Measurements from ENCODE around the gene PAFAH1B1. TPM values are rescaled to one million over a fixed set of nuclear protein-coding genes. Genes with fewer than 3 reads are reported as not detected.

Gene PAFAH1B1
- total and polyA plus RNA-seq, 10 of the 15 experiments (the other 5 are each of a cell fraction or from before 2014, with no cell fraction given) = 28.9 to 107 (median 49.1) TPM

DNA sequence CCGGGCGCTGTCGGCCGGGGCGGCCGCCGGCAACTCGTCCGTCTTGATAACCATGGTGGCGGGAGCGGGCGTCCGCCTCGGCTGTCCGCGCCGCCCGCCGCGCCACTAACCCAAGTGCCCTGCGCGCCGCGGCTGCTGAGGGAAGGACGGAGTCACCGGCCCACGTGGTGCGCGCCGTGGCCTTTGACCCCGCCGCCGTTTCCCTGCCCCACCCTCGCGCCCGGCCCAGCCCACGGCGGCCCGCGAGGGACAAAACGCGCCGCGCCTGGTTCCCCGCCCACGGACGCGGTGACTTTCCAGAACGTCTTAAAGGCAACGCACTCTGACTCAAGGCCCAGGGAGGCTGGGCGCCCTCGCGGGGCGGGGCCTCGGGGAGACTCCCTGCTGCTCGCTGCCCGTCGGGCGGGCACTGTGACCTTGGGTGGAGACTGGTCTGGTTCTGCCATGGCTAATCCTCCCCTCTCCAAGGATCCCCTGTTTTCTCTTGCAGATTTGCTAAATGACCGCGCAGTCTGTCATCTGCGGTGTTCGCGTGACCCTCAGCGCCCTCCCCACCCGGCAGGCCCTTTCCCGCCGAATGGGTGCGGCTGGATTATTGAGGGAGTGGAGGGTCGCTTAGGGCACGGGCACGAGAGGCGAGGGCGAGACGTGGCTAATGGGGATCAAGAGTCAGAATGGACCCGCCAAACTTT, 118.3 kb downstream of the PAFAH1B1 start, which contains the start of gene CLUH:
TSS of gene CLUH (minus strand) at position 157 of the 692 bp plus-strand sequence. CDS start at position 54, 103 bp downstream.
- Histone ChIP-seq H2AFZ (ENCODE audit: control insufficient read depth, low read depth, low read length) (peak within 1 kb of the TSS; percentile 85), H3K9ac (ENCODE audit: control insufficient read depth, insufficient read depth, low read length) (peak within 1 kb of the TSS; percentile 85), H3K27me3 (replicated peaks in 1 of 2; ENCODE audit: control insufficient read depth in 2 of 2, insufficient read depth in 2 of 2, low read length in 1 of 2) (no peaks in the 10 kb centered on the region), H3K27ac (ENCODE audit: control insufficient read depth, insufficient read depth) (peak within 1 kb of the TSS; percentile 79), H3K4me3 (peak within 1 kb of the TSS; percentile 95), H3K79me2 (ENCODE audit: control insufficient read depth, insufficient read depth, low read length) (peaks cover 55% of the 10 kb centered on the region), H3K36me3 (ENCODE audit: control insufficient read depth in 2 of 2, insufficient read depth in 2 of 2, low read length in 1 of 2) (peaks cover 0 to 3% of the 10 kb centered on the region in 2 experiments; a peak in 2 of 4 replicates), H3K4me2 (ENCODE audit: control insufficient read depth, insufficient read depth) (peak within 1 kb of the TSS; percentile 98), H3K4me1 (ENCODE audit: control insufficient read depth, insufficient read depth, low read length) (peaks cover 20% of the 10 kb centered on the region), H3K9me3 (replicated peaks; ENCODE audit: control insufficient read depth, insufficient read depth, low read length) (no peaks in the 10 kb centered on the region), H4K20me1 (ENCODE audit: control insufficient read depth, insufficient read depth) (peaks cover 7% of the 10 kb centered on the region; the same call in 1 of the 2 replicates)
- WGBS (ENCODE audit: insufficient coverage, insufficient replicate concordance, low lambda C conversion rate, missing lambda C conversion rate) = 1% methylated on average over 70 of the region's 76 CpGs
- intact Hi-C loops (cut with micrococcal nuclease; ENCODE audit: unreplicated experiment) = loop anchor here (2.0 kb wide), 1 partner anchor 319 kb away; no protein-coding TSS in a partner anchor
- peak; percentile 91 for FAIRE-seq
- in situ Hi-C loops (cut with MboI) = no loop called here
- ATAC-seq = peak; percentile 88
- DNase-seq (ENCODE audit: low read depth, low spot score) = peak; percentile 83
- BruUV-seq (replicated peaks) = no TSS peak
- POLR2A ChIA-PET = no interaction called here
- CTCF ChIA-PET = no interaction called here
- SMC1A ChIA-PET (ENCODE audit: uncharacterized antibody, unreplicated experiment) = no interaction called here
- RAD21 ChIA-PET (ENCODE audit: unreplicated experiment) = no interaction called here
- TF ChIP-seq CHD2 (IDR thresholded peaks at IDR 0.05; ENCODE audit: borderline replicate concordance, low read depth, low read length) = peak; percentile 88
- TF ChIP-seq KDM1A (IDR thresholded peaks at IDR 0.05; ENCODE audit: borderline replicate concordance) = no peak
- no peak for TF ChIP-seq NFXL1 (IDR thresholded peaks at IDR 0.05; ENCODE audit: borderline replicate concordance)
- TF ChIP-seq BACH1 (IDR thresholded peaks at IDR 0.05; ENCODE audit: borderline replicate concordance) = peak; percentile 16; the same call in 1 of the 2 replicates
- no peak for TF ChIP-seq RBBP5 (conservative IDR thresholded peaks at IDR 0.05)
- TF ChIP-seq RFX5 (IDR thresholded peaks at IDR 0.05; ENCODE audit: low read depth, low read length) = no peak
- TF ChIP-seq CREM (IDR thresholded peaks at IDR 0.05; ENCODE audit: low read depth) = peak; percentile 70
- TF ChIP-seq CHD1 (IDR thresholded peaks at IDR 0.05; ENCODE audit: low read depth, low read length) = no peak; the same call in 1 of the 2 replicates
- TF ChIP-seq E2F8 (IDR thresholded peaks at IDR 0.05; ENCODE audit: low read depth, partially characterized antibody) = no peak
- TF ChIP-seq TCF3 (IDR thresholded peaks at IDR 0.05; ENCODE audit: borderline replicate concordance, insufficient read depth, low read depth, low read length) = no peak
- 0 out of 2 replicates have a peak, but pooled peaks have one; percentile 25 for TF ChIP-seq SMAD5 (IDR thresholded peaks at IDR 0.05; ENCODE audit: low read depth)
- TF ChIP-seq, protein P1, sequence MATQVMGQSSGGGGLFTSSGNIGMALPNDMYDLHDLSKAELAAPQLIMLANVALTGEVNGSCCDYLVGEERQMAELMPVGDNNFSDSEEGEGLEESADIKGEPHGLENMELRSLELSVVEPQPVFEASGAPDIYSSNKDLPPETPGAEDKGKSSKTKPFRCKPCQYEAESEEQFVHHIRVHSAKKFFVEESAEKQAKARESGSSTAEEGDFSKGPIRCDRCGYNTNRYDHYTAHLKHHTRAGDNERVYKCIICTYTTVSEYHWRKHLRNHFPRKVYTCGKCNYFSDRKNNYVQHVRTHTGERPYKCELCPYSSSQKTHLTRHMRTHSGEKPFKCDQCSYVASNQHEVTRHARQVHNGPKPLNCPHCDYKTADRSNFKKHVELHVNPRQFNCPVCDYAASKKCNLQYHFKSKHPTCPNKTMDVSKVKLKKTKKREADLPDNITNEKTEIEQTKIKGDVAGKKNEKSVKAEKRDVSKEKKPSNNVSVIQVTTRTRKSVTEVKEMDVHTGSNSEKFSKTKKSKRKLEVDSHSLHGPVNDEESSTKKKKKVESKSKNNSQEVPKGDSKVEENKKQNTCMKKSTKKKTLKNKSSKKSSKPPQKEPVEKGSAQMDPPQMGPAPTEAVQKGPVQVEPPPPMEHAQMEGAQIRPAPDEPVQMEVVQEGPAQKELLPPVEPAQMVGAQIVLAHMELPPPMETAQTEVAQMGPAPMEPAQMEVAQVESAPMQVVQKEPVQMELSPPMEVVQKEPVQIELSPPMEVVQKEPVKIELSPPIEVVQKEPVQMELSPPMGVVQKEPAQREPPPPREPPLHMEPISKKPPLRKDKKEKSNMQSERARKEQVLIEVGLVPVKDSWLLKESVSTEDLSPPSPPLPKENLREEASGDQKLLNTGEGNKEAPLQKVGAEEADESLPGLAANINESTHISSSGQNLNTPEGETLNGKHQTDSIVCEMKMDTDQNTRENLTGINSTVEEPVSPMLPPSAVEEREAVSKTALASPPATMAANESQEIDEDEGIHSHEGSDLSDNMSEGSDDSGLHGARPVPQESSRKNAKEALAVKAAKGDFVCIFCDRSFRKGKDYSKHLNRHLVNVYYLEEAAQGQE (IDR thresholded peaks at IDR 0.05; ENCODE audit: low read depth, low read length) = no peak
- TF ChIP-seq, protein P2, sequence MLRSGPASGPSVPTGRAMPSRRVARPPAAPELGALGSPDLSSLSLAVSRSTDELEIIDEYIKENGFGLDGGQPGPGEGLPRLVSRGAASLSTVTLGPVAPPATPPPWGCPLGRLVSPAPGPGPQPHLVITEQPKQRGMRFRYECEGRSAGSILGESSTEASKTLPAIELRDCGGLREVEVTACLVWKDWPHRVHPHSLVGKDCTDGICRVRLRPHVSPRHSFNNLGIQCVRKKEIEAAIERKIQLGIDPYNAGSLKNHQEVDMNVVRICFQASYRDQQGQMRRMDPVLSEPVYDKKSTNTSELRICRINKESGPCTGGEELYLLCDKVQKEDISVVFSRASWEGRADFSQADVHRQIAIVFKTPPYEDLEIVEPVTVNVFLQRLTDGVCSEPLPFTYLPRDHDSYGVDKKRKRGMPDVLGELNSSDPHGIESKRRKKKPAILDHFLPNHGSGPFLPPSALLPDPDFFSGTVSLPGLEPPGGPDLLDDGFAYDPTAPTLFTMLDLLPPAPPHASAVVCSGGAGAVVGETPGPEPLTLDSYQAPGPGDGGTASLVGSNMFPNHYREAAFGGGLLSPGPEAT (IDR thresholded peaks at IDR 0.05; ENCODE audit: low read depth) = peak; percentile 92
- peak; percentile 74; the same call in 1 of the 2 replicates for TF ChIP-seq TAF1 (IDR thresholded peaks at IDR 0.05; ENCODE audit: borderline replicate concordance, low read depth, low read length)
